Sciatic nerve (tissue), 2 donors: ENCODE data around the gene DIDO1. TPM values are rescaled to one million over a fixed set of nuclear protein-coding genes. Genes with fewer than 3 reads are reported as not detected.

Experiments
- ATAC-seq: fragments of 200-7000 bp; cut with Tn5 transposase; one replicate; pipeline ENCODE4 v1.9.1; 2020; ENCODE audit warnings: mild to moderate bottlenecking, moderate library complexity
- DNase-seq: peaks from one replicate; pipeline ENCODE4 v3.0.0-alpha.2; 2020; ENCODE audit warnings: low spot score
- intact Hi-C: fragments of 100-400 bp; cut with DNase I; formaldehyde crosslinking; loops from one replicate; pipeline ENCODE4 v1.14.2; 2022
- total RNA-seq: library from RNA; stranded (reverse); fragmentation: NEBNext Ultra II Directional; extraction: Animal tissue kit (Norgen Biotek cat#: 25700); gene quantifications from one replicate; pipeline ENCODE4 v1.2.1, GENCODE V29; 2021
- donor health status: DM: no; HTN: no; CAD: no.
- donor health status: DM: no; HTN: no; CAD: no.

Gene DIDO1
- total RNA-seq, 1 donor from 2014 or later = 60.9 TPM

DNA sequence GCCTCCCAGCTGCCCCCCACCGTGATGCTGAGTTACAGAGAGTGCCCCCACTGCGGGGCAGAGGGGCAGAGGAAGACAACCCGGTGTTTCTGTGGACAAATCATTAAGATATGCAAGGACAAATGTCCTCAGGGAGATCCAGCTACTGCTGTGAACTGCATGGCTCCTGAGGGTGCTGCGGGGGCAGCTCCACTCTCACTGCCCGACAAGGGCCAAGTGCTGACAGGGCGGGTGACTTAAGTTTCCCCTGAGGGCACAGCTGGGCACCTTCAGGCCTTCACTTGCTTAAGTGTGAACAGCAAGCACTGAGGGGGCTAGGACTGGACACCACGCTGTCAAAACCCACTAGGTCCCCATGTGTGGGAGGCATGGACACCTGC is 38.5 kb downstream of the DIDO1 start:
- intact Hi-C loops = no loop called here
- DNase-seq = no peak
- no peak for ATAC-seq

DNA sequence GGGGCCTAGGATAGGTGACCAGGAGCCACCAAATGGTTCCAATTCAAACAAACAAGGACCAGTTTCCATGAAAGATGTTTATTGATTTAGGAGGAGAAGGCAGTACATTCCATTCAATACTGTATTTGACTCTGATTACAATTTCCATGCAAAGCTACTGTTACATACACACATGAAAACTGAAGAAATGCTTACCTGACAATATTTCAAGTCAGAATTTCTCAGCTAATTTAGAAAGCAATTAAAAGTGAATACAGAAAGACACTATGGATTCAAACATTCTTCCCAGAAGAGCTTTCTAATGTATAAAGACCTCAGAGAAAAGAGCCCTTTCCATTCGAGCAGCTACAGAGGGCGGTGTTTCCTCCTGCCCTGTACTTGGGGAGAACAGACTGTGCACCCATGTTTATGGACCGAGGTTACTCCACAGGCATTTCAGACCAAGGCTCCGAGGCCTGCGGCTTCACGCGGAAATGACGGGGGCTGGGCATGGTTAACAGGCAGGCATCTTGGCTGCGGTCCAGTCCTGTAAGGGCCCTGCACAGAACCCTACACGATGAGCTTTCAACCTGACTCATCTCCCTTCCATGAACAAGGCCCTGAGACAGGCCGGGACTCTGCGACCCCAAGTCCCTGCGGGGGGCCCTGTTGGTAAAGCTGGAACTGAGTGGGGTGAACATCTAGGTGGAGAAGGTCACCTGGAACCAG is 39.0 kb downstream of the DIDO1 start:
- DNase-seq = no peak
- peak; percentile 20 for ATAC-seq
- intact Hi-C loops = no loop called here

DNA sequence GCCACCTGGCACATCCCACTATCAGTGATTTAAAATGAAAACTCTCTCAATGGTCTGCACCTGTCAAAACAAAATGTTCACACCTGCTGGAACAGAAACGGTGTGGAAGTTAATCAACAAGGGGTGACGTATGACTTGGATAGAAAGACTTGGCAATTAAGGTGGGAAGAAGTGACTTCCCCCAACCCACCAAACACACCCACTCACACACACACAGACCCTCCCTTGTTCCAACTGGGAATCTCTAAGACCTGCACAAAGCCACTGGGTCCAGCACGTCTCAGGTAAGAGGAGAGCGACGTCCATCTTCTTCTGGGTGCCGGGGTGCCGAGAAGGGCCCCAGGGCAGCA is 39.6 kb downstream of the DIDO1 start:
- ATAC-seq = no peak
- intact Hi-C loops = no loop called here
- no peak for DNase-seq

DNA sequence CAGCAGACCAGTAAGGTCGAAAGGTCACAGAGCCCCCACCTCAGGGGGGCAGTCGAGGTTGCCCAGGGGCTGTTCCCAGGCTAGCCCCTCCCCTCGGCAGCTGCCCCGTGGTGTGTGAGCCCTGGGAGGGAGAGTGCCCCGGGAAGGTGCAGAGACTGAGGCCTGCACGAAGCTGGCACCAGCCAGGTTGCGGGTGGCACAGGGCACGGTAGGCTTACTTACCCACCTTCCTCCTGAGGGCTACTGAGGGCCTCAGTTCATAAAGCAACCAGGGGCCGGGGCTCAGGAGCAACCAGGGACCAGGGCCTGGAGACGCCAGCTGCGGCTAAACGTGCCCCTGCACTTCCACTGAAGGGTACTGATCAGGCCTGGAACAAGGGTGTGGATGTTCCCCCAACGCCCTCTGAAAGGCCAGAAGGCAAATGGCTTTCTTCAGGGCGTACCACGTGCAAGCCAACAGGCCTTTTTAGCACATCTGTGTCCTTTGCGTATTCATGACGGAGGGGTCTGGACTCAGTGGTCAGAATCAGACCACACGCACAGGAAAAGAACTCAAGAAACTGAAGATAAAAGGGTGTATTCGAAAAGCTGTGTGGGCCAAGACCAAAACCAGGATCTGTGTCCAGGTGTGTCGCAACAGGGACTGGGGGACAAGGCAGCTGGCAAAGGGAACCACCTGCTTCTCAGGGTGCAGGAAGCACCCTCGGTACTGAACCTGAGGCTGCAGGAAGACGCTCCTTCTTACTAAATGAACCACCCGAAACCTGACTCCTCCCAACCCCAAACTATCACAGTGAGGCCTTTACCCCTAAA is 40.2 kb downstream of the DIDO1 start:
- intact Hi-C loops = no loop called here
- DNase-seq (no peak), ATAC-seq (no peak)

DNA sequence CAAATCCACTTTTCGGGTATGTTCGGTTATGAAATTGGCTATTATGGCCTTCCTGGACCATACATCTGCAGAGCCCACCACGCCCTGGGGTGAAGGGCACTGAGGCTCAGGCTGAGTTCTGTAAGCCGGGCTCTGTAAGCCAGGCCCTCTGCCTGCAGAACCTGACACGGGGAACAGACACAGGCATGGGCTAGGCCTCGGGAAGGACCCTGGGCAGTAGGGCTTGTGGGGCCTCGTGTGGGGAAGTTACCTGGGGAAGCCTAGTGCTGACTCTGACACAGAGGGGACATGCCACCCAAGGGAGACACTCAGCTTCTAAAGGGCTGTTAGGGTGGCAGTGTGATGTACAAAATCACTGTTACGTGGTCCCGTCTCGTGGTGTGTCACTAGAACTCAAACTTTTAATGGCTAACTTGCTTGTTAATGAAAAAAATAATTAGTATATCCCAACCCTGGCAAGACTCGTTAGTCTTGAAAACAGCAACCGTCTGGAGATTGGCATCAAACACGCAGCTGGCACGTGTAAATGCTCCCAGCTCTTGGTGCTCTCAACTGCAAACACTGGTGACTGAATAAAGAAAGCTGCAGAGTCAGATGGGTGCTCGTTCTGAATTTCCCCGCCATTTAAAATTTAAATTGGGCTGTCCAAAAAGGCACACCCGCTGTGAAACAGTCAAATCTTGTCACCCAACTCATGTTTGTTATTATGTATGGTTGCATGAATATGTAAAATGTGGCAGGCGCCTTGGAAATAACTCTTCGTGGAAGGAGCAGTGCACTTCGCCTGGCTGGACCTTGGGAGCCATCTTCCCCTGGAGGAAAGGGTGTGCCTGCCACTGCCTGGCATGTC is 41.0 kb downstream of the DIDO1 start:
- intact Hi-C loops = no loop called here
- no peak for ATAC-seq
- no peak for DNase-seq

DNA sequence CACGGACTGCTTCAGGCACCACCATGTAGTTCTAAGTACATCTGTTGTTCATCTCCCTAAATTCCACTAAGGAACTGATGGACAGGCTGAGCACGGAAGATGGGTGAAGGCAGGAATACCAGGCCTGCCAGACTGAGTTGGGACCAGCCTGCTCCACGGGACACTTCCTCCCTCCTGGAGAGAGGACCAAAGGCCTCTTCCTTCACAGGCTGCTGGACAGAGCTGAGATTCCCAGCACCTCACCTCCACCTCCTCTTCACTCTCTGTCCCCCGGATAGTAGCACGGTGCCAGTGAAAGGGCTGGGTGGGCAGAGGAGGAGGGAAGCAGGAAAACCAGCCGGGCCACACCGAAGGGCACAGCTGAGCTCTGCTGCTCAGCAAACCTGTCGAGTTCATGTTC is 41.7 kb downstream of the DIDO1 start:
- DNase-seq = no peak
- intact Hi-C loops = no loop called here
- no peak for ATAC-seq

DNA sequence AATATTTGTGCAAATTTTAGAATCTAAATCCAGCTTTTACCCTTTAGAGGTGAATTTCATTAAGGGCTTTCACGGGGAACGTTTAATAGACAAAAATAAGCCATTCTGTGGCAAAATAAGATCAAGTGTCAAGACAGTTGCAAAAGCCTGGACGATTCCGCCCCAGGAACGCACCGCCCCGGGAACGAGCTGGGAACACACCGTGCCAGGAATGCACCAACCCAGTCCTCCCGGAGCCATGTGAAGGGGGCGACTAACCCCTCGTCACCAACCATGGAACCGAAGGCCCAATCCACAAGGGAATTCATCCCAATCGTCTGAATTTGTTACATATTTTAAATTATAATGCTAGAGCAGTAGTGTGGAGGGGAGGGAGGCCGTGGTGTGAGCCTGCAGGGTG is 43.9 kb downstream of the DIDO1 start:
- intact Hi-C loops = no loop called here
- DNase-seq (no peak), ATAC-seq (no peak)

DNA sequence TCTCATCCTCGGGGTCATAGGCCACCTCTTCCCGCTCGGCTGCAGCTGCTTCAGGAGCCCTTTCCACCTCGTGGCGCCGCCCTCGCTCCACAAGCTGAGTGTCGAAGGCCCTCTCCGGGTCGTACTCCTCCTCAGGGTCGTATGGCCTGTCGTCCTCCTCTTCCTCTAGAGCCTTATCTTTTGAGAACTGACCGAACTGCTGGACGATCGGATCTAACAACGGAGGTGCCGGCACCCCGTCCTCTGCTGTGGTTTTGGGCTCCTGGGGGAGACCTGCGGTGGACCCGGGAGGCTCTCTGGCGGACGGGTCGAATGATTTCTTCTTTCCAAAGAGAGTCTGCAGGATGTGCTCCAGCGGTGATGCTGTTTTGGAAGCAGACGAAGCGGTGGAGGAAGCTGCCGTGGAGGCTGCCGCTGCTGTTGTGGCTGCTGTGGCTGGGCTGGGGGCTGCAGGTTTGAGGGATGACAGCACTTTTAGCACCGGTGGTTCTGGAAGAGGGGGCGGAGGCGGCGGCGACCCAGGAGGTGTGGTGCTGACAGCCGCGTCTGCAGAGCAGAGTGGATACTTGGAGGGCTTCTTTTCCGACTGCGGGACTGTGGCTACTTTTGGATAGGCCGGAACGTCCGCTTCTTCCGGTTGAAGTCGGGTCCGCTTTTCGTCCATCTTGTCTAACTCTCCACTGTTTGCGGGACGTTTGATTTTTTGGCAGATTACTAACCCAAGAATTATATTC is 44.5 kb downstream of the DIDO1 start:
- DNase-seq (no peak), ATAC-seq (no peak)

DNA sequence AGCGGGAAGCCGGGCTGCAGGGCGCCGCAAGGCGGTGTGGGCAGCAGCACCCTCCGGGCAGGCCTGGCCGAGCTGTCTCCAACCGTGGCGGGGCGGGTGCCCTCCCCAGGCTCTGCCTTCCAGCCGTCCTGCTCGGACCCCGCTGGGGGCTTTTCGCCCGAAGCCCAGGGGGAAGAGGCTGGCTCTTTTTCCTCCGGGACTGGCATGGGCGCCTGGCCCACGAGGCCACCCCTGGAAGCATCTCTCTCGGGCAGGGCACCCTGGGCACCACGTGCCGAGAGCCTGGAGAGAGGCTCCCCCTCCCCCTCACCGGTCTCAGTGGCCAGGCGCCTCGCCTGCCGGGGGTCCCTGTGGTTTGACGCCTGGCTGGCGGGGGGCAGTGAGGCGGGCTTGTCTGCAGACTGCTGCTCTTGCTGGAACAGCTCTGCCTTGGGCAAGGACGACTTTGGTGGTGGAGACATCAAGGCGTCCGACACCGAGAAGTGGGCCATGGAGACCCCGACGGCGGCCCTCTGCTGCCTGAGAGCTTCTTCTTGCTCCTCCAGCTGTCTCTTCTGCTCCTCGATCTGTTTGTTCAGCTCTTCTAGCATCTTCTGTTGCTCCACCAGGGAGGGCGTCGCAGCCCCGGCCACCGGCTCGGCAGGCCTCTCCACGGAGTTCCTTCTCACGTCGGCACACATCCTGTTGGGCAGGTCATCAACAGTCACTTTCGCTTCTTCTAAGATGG is 45.2 kb downstream of the DIDO1 start:
- intact Hi-C loops = no loop called here
- ATAC-seq = no peak
- no peak for DNase-seq

More for the DNA sequence above, 44.5 kb downstream of the DIDO1 start:
- intact Hi-C loops = no loop called here

DNA sequence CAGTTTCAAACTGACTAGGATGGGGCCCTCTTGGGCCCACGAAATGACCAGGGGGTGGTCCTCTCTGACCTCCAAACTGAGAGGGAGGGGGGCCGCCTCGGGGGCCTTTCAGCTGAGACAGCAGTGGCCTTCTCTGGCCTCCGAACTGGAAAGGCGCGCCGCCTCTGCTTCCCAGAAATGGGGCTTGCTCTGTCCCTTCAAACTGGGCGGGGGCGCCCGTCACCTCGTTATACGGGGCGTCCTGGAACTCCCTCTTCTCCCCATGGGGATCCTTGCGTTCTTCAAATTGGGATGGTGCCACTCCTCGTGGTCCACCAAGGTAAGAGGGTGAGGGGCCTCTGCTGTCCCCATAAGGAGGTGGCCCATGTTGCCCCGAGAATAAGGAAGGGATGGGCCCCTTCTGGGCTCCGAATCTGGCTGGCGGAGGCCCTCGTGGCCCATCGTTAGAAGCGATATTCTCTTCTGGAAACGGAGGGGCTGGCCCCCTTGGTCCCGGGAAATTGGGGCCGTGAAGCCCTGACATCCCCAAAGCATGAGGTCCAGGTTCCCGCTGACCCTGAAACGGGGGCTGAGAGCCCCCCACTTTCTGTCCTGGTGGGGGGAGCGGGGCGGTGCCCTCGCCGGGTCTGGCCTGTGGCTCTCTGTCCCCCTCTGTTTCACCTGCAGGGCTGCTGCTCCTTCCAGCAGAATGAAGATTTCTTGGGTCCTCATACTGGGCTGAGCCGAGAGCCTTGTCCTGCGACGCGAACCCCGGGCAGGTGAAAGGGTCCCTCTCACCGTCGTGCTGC is 46.0 kb downstream of the DIDO1 start:
- intact Hi-C loops = no loop called here
- DNase-seq (no peak), ATAC-seq (no peak)

DNA sequence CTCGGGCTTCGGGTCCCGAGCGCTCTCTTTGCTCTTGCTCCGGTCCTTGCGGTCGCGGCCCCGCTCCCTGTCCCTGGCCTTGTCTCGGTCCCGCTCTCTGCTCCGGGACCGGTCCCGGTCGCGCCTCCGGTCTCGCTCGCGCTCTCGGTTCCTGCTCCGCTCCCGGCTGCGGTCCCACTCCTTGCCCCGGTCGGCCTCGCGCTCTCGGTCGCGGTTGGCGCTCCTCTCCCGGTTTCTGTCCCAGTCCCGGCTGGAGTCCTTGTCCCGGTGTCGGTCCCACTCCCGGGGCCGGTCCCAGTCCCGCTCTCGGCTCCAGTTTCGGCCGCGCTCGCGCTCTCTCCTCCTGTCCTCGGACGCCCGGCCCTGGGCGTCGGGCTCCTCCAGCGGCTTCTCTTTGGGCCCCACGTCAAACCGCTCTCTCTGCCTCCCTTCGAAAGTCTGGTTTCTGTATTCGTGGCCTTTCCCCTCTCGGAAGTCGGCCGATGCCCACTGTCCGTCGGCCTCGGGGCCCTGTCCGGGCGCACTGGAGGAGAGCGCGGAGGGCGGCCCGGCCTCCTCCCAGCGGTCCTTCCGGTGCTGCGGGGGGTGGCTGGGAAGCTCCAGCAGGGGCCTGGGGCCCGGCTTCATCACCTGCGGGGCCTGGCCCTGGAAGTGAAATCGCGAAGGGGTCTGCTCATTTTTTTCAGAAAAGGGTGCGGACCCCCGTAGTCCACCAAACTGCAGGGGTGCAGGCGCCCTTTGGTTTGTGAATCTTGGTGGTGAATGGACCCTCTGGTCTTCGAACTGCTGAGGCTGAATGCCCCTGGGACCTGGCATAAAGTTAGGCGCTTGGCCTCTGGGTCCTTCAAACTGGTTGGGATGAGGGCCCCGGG is 46.8 kb downstream of the DIDO1 start:
- DNase-seq = no peak
- intact Hi-C loops = no loop called here
- ATAC-seq = no peak

DNA sequence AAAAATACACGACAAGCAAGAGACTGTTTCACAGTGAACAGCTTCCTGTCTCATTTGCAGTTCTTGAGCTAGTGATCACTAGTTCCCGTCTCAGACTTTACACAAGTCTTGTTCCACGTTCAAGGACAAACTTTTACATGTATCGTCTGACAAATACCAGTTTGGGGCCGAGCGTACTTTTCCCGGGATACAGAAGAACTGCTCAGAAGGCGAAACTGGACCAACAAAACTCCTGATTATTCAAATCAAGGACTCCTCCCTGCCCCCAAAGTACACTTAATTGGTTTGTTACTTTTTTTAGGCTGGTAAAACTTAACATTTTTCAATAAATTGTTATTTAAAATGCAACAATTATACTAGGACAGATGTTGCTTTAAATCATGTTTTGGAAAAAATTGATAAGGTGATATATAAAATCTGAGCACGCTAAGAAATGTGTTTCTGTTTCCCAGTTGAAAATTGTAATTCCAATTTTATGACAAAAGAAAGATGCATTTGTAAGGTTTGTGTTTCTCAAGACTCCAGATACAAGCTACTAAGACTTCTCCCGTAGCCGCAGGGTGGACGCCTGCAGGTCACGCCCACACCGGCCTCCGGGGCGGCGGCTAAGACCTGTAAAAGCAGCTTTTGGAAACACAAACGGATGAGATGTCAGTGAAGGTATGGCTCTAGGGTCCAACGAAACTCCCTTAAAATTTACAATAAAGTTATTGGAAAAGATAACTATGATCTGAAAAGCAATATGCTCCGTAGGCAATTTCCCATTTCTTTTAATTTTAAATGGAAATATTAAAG is 47.9 kb downstream of the DIDO1 start:
- intact Hi-C loops = no loop called here
- ATAC-seq (no peak), DNase-seq (no peak)

DNA sequence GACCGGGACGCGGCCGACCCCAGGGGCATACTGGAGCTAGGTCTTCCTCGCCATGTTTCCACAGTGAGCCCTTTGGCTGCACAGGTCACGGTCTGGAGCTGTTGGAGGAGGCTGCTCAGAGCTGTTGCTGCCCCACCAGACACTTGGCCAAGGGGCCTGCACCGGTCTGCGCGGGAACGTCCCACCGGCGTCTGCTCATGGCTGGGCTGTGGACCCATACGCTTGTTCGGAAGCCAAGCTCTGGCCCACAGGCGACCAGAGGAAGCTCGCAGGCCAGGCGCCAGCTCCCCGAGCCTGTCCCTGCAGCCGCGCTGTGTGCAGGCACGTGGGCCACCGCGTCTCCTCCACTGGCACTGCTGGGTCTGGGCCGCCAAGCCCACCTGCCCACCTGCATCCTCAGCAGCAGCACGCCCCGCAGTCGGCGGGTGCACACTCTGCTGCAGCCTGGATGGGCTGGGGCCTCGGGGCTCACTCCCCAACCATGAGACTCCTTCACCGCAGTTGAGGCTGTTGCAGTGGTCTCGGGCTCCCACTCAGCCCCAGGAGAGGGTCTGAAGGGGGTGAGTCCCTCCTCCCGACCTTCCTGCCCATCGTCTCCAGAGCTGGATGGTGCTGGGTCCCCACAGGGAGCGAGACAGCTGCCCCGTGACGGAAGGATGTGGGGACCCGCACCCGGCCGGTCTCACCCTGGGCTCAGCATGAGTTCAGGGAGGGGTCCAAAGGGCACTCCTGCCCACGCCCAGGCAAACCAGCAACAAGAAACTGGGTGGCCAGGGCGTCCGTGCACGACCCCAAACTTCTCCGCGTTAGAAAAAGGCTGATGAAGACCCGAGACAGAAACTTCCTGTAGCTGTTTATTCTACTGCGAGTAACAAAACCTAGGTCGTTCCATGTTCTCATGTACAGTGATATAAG is 49.1 kb downstream of the DIDO1 start:
- DNase-seq (peak; percentile 84), ATAC-seq (peak; percentile 89)
- intact Hi-C loops = no loop called here

DNA sequence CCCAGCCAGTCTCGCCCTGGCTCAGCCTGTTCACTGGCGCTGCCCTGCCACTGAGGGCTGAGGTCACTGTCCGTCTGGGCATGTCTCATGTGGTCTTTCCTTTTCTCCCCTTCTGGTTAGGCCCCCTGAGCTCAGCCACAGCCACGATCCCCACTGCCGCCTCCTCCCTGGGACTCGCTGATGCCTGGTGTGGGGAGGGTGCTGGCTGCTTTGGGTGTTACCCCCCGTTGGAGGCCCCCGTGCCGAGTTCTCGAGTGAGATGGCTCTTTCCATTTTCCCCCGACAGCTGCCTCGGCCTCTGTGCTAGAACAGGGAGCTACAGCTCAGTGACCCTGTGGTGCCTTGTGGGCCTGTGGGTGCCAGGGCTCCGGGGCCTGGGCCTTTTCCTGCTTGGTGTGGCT is 49.8 kb downstream of the DIDO1 start:
- intact Hi-C loops = no loop called here
- no peak for DNase-seq
- peak; percentile 8 for ATAC-seq
